Measurements from ENCODE around the gene TEX261.

The TEX261 gene

DNA sequence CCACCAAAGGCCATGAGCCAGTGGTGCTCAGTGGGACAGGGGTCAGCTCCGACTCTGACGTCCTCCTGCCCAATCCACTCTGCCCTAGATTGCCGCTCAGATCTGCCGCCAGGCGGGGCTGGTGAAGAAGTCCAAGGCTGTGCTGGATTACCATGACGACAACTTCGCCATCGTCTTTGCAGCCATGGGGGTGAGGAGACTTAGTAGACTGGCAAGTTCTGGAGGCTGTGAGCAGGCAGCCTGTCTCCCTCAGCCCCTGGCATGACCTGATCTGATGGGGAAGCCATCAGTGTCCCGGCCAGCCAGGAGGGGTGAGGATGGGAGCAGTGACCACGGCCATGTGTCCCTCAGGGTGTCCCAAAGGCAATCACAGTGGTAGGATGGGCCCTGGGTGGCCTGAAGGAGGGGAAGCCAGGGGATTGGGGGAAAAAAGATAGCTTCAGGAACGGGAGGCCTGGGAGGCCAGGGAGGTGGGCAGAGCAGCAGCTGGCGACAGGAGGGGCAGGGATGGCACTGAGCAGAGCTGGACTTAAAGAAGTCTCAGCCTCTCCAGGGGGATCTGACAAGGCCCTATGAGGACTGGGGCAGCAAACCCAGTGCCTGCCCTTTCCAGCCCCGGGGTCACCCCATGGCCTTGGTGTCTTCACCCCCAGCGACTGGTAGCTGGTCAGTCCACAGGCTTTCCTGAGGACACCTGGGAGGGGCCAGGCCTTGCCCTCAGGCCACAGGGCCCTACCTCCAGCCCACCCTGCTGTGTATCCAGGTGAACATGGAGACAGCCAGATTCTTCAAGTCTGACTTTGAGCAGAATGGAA, 33.6 kb downstream of the TEX261 start:
- no peak for DNase-seq (ENCODE audit: insufficient read length, low spot score)
- FAIRE-seq, result no peak
- TF ChIP-seq SPI1 (IDR thresholded peaks at IDR 0.05; ENCODE audit: low read depth, low read length) (no peak), PAX5 (IDR thresholded peaks at IDR 0.05; ENCODE audit: insufficient read depth, low read length, severe bottlenecking) (no peak), POLR2AphosphoS5 (IDR thresholded peaks at IDR 0.05; ENCODE audit: low read depth, low read length) (no peak), POLR2A (IDR thresholded peaks at IDR 0.05; ENCODE audit: low read depth, low read length) (no peak), POU2F2 (IDR thresholded peaks at IDR 0.05; ENCODE audit: low read depth, low read length) (no peak), TAF1 (IDR thresholded peaks at IDR 0.05; ENCODE audit: low read depth, low read length) (no peak)

GRCh38 chr2:70959851-70960832, 34.5 kb downstream of the TEX261 start:
- TF ChIP-seq POLR2A (IDR thresholded peaks at IDR 0.05; ENCODE audit: low read depth, low read length), result no peak
- no peak for TF ChIP-seq POLR2AphosphoS5 (IDR thresholded peaks at IDR 0.05; ENCODE audit: low read depth, low read length)
- no peak for TF ChIP-seq SPI1 (IDR thresholded peaks at IDR 0.05; ENCODE audit: low read depth, low read length)
- no peak for TF ChIP-seq TAF1 (IDR thresholded peaks at IDR 0.05; ENCODE audit: low read depth, low read length)
- no peak for TF ChIP-seq POU2F2 (IDR thresholded peaks at IDR 0.05; ENCODE audit: low read depth, low read length)
- no peak for TF ChIP-seq PAX5 (IDR thresholded peaks at IDR 0.05; ENCODE audit: insufficient read depth, low read length, severe bottlenecking)
- DNase-seq (ENCODE audit: insufficient read length, low spot score), result no peak
- no peak for FAIRE-seq

- TF ChIP-seq SPI1 (IDR thresholded peaks at IDR 0.05; ENCODE audit: low read depth, low read length) (no peak), TAF1 (IDR thresholded peaks at IDR 0.05; ENCODE audit: low read depth, low read length) (no peak), POLR2AphosphoS5 (IDR thresholded peaks at IDR 0.05; ENCODE audit: low read depth, low read length) (no peak), PAX5 (IDR thresholded peaks at IDR 0.05; ENCODE audit: insufficient read depth, low read length, severe bottlenecking) (no peak), POLR2A (IDR thresholded peaks at IDR 0.05; ENCODE audit: low read depth, low read length) (no peak), POU2F2 (IDR thresholded peaks at IDR 0.05; ENCODE audit: low read depth, low read length) (no peak)
- DNase-seq (ENCODE audit: insufficient read length, low spot score) (no peak), FAIRE-seq (no peak)
These were observed 35.4 kb downstream of the TEX261 start for GRCh38 chr2:70959271-70959761.

- DNase-seq (ENCODE audit: insufficient read length, low spot score) (no peak), FAIRE-seq (no peak)
- TF ChIP-seq PAX5 (IDR thresholded peaks at IDR 0.05; ENCODE audit: insufficient read depth, low read length, severe bottlenecking) (no peak), TAF1 (IDR thresholded peaks at IDR 0.05; ENCODE audit: low read depth, low read length) (no peak), POLR2A (IDR thresholded peaks at IDR 0.05; ENCODE audit: low read depth, low read length) (no peak), POLR2AphosphoS5 (IDR thresholded peaks at IDR 0.05; ENCODE audit: low read depth, low read length) (no peak), SPI1 (IDR thresholded peaks at IDR 0.05; ENCODE audit: low read depth, low read length) (no peak), POU2F2 (IDR thresholded peaks at IDR 0.05; ENCODE audit: low read depth, low read length) (no peak)
These were observed 35.9 kb downstream of the TEX261 start for GRCh38 chr2:70958759-70959158.

- DNase-seq (ENCODE audit: insufficient read length, low spot score), result no peak
- TF ChIP-seq POLR2A (IDR thresholded peaks at IDR 0.05; ENCODE audit: low read depth, low read length) (no peak), POLR2AphosphoS5 (IDR thresholded peaks at IDR 0.05; ENCODE audit: low read depth, low read length) (no peak), POU2F2 (IDR thresholded peaks at IDR 0.05; ENCODE audit: low read depth, low read length) (no peak), SPI1 (IDR thresholded peaks at IDR 0.05; ENCODE audit: low read depth, low read length) (no peak), TAF1 (IDR thresholded peaks at IDR 0.05; ENCODE audit: low read depth, low read length) (no peak), PAX5 (IDR thresholded peaks at IDR 0.05; ENCODE audit: insufficient read depth, low read length, severe bottlenecking) (no peak)
- FAIRE-seq, result no peak
These were observed 36.9 kb downstream of the TEX261 start for GRCh38 chr2:70957798-70958197.

GRCh38 chr2:70956141-70956540, 38.5 kb downstream of the TEX261 start:
- FAIRE-seq, result no peak
- TF ChIP-seq POU2F2 (IDR thresholded peaks at IDR 0.05; ENCODE audit: low read depth, low read length) (no peak), POLR2A (IDR thresholded peaks at IDR 0.05; ENCODE audit: low read depth, low read length) (no peak), PAX5 (IDR thresholded peaks at IDR 0.05; ENCODE audit: insufficient read depth, low read length, severe bottlenecking) (no peak), SPI1 (IDR thresholded peaks at IDR 0.05; ENCODE audit: low read depth, low read length) (no peak), POLR2AphosphoS5 (IDR thresholded peaks at IDR 0.05; ENCODE audit: low read depth, low read length) (no peak)

GRCh38 chr2:70954886-70955285, 39.8 kb downstream of the TEX261 start:
- no peak for DNase-seq (ENCODE audit: insufficient read length, low spot score)
- FAIRE-seq, result no peak
- TF ChIP-seq SPI1 (IDR thresholded peaks at IDR 0.05; ENCODE audit: low read depth, low read length) (no peak), PAX5 (IDR thresholded peaks at IDR 0.05; ENCODE audit: insufficient read depth, low read length, severe bottlenecking) (no peak), TAF1 (IDR thresholded peaks at IDR 0.05; ENCODE audit: low read depth, low read length) (no peak), POU2F2 (IDR thresholded peaks at IDR 0.05; ENCODE audit: low read depth, low read length) (no peak), POLR2AphosphoS5 (IDR thresholded peaks at IDR 0.05; ENCODE audit: low read depth, low read length) (no peak), POLR2A (IDR thresholded peaks at IDR 0.05; ENCODE audit: low read depth, low read length) (no peak)

More at GRCh38 chr2:70956141-70956540, 38.5 kb downstream of the TEX261 start:
- DNase-seq (ENCODE audit: insufficient read length, low spot score), result no peak

DNA sequence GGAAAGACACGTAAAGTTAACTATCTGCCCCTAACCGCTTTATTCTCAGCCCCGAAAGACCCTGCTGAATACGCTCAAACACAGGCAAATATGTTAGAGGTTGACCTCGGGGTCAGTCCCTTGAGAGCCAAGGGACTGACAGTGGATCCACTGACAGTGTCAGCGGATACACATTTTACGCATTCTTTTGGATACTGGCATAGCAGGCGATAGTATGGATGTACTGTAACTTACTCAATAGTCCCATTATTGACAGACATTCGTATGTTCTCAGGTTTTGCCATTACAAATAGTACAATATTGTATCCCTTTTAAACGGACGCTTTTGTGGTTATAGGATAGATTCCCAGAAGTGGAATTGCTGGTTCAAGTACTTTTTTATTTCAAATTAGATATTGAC, 45.6 kb downstream of the TEX261 start:
- FAIRE-seq (no peak), DNase-seq (ENCODE audit: insufficient read length, low spot score) (no peak)
- TF ChIP-seq POU2F2 (IDR thresholded peaks at IDR 0.05; ENCODE audit: low read depth, low read length) (no peak), POLR2AphosphoS5 (IDR thresholded peaks at IDR 0.05; ENCODE audit: low read depth, low read length) (no peak)
